Measurements from ENCODE around the gene ABRAXAS1.

The ABRAXAS1 gene

DNA sequence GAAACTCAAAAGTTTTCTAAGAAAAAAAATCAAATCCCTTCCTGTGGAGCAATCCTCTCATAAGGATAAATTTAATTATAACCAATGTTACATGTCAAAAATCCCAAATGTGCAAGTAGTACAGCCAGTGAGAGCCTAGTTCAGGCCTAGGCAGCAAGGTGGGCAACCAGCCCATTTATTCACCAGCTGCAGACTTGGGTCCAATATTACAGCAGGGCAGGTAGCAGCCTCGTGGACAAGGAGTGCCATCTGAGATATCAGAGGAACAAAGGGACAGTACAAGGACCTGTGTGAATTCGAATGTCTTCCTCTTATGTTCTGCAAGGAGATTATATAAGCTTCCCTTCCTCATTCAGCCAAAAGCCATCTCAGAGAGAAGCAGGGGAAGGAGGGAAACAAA is 35.9 kb downstream of the ABRAXAS1 start:
- H3K27me3 ChIP-seq (ENCODE audit: control insufficient read depth in 1 of 2, insufficient read depth in 1 of 2, low read length in 2 of 2) = no peaks in the 10 kb centered on the region
- no peak overlapping the region for H3K14ac ChIP-seq (ENCODE audit: low read length in 2 of 2)
- H3K27ac ChIP-seq (ENCODE audit: low read length, poor library complexity, severe bottlenecking) = no peak overlapping the region
- 70% methylated on average over 2 of the region's 2 CpGs for WGBS
- H3K23ac ChIP-seq (ENCODE audit: low read length in 2 of 2) = no peak overlapping the region
- H2BK5ac ChIP-seq (ENCODE audit: low read depth, low read length, poor library complexity, severe bottlenecking) = no peak overlapping the region
- no peak overlapping the region for H4K8ac ChIP-seq (ENCODE audit: low read length)
- no peak overlapping the region for H3K4me2 ChIP-seq (ENCODE audit: low read length, poor library complexity, severe bottlenecking)
- H2AFZ ChIP-seq (ENCODE audit: low read depth, low read length) = no peak overlapping the region
- no peak overlapping the region for H3K4ac ChIP-seq (ENCODE audit: low read depth in 1 of 2, low read length in 2 of 2)
- H3K4me1 ChIP-seq (ENCODE audit: control insufficient read depth, insufficient read depth, low read depth, low read length) = peaks cover 1% of the 10 kb centered on the region
- no peaks in the 10 kb centered on the region for H3K9me3 ChIP-seq (ENCODE audit: control insufficient read depth, low read length)
- no peak overlapping the region for H2BK12ac ChIP-seq (ENCODE audit: low read length in 2 of 2)
- no peak overlapping the region for H2BK15ac ChIP-seq (ENCODE audit: low read depth, poor library complexity, severe bottlenecking)
- peaks cover 13% of the 10 kb centered on the region for H3K79me1 ChIP-seq (replicated peaks; ENCODE audit: low read length, poor library complexity, severe bottlenecking)
- no peak overlapping the region for H2AK5ac ChIP-seq (ENCODE audit: low read length, severe bottlenecking)
- no peak overlapping the region for H3K9ac ChIP-seq (ENCODE audit: low read length)
- DNase-seq = no peak
- H3K18ac ChIP-seq (ENCODE audit: low read depth in 1 of 2, low read length in 2 of 2) = no peak overlapping the region
- H2BK120ac ChIP-seq (ENCODE audit: low read depth, low read length) = no peak overlapping the region
- peaks cover 7 to 53% of the 10 kb centered on the region in 2 experiments for H3K36me3 ChIP-seq (ENCODE audit: control insufficient read depth in 1 of 2, insufficient read depth in 2 of 2, low read depth in 1 of 2, low read length in 2 of 2)
- no peak overlapping the region for H4K91ac ChIP-seq (ENCODE audit: low read length)
- no peak overlapping the region for H3K4me3 ChIP-seq (ENCODE audit: insufficient read depth in 1 of 2, low read depth in 1 of 2, low read length in 2 of 2)

- Histone ChIP-seq H3K9ac (ENCODE audit: low read length) (no peak overlapping the region), H4K8ac (ENCODE audit: low read length) (no peak overlapping the region), H3K14ac (ENCODE audit: low read length in 2 of 2) (no peak overlapping the region), H3K9me3 (ENCODE audit: control insufficient read depth, low read length) (no peaks in the 10 kb centered on the region), H2BK5ac (ENCODE audit: low read depth, low read length, poor library complexity, severe bottlenecking) (no peak overlapping the region), H2AFZ (ENCODE audit: low read depth, low read length) (no peak overlapping the region), H2BK15ac (ENCODE audit: low read depth, poor library complexity, severe bottlenecking) (no peak overlapping the region), H3K4ac (ENCODE audit: low read depth in 1 of 2, low read length in 2 of 2) (no peak overlapping the region), H3K4me1 (ENCODE audit: control insufficient read depth, insufficient read depth, low read depth, low read length) (peaks cover 3% of the 10 kb centered on the region), H3K23ac (ENCODE audit: low read length in 2 of 2) (no peak overlapping the region), H3K4me2 (ENCODE audit: low read length, poor library complexity, severe bottlenecking) (no peak overlapping the region), H3K36me3 (ENCODE audit: control insufficient read depth in 1 of 2, insufficient read depth in 2 of 2, low read depth in 1 of 2, low read length in 2 of 2) (peaks cover 13 to 96% of the 10 kb centered on the region in 2 experiments), H3K18ac (ENCODE audit: low read depth in 1 of 2, low read length in 2 of 2) (no peak overlapping the region), H2AK5ac (ENCODE audit: low read length, severe bottlenecking) (no peak overlapping the region), H3K79me1 (replicated peaks; ENCODE audit: low read length, poor library complexity, severe bottlenecking) (peaks cover 2% of the 10 kb centered on the region), H3K4me3 (ENCODE audit: insufficient read depth in 1 of 2, low read depth in 1 of 2, low read length in 2 of 2) (no peak overlapping the region), H2BK120ac (ENCODE audit: low read depth, low read length) (no peak overlapping the region), H2BK12ac (ENCODE audit: low read length in 2 of 2) (no peak overlapping the region), H3K27ac (ENCODE audit: low read length, poor library complexity, severe bottlenecking) (no peak overlapping the region), H3K27me3 (ENCODE audit: control insufficient read depth in 1 of 2, insufficient read depth in 1 of 2, low read length in 2 of 2) (no peaks in the 10 kb centered on the region), H4K91ac (ENCODE audit: low read length) (no peak overlapping the region)
- DNase-seq = no peak
- 86% methylated on average over 1 of the region's 3 CpGs for WGBS
Observed at GRCh38 chr4:83440899-83441298, 44.0 kb downstream of the ABRAXAS1 start.

DNA sequence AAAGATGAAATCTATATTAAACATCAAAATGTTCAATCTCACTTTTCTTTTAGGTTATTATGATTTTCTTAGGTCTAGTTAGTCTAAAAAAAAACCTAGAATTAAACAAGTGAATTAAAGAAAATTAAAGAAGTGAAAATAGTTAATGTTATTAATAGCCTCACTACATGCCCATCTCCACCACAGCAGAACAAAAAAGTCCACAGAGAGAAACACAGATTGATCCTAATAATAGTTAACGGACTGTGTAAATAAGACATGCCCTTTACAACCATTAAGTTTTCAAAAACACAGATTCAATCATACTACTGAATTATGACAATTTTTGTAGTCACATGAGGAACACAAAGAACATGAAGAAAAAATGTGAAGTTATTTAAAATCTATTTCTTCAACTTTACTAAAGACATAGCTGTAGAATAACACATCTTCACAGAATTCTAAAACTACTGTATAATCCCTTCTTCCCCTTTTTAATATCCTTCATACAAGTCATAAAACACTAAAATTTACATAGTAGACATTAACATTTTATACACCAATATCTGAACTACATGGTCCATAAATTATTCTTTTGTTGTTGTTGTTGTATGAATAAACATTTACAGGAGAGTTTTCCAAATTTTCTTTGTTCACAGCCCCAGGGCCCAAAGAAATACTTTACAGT is 44.6 kb downstream of the ABRAXAS1 start:
- Histone ChIP-seq H3K14ac (ENCODE audit: low read length in 2 of 2) (no peak overlapping the region), H4K91ac (ENCODE audit: low read length) (no peak overlapping the region), H3K9me3 (ENCODE audit: control insufficient read depth, low read length) (no peaks in the 10 kb centered on the region), H3K18ac (ENCODE audit: low read depth in 1 of 2, low read length in 2 of 2) (no peak overlapping the region), H2BK5ac (ENCODE audit: low read depth, low read length, poor library complexity, severe bottlenecking) (no peak overlapping the region), H2BK120ac (ENCODE audit: low read depth, low read length) (no peak overlapping the region), H2BK15ac (ENCODE audit: low read depth, poor library complexity, severe bottlenecking) (no peak overlapping the region), H3K23ac (ENCODE audit: low read length in 2 of 2) (no peak overlapping the region), H3K4ac (ENCODE audit: low read depth in 1 of 2, low read length in 2 of 2) (no peak overlapping the region), H3K4me2 (ENCODE audit: low read length, poor library complexity, severe bottlenecking) (no peak overlapping the region), H3K4me3 (ENCODE audit: insufficient read depth in 1 of 2, low read depth in 1 of 2, low read length in 2 of 2) (no peak overlapping the region), H3K27ac (ENCODE audit: low read length, poor library complexity, severe bottlenecking) (no peak overlapping the region), H3K9ac (ENCODE audit: low read length) (no peak overlapping the region), H3K36me3 (ENCODE audit: control insufficient read depth in 1 of 2, insufficient read depth in 2 of 2, low read depth in 1 of 2, low read length in 2 of 2) (peaks cover 13 to 90% of the 10 kb centered on the region in 2 experiments), H2AK5ac (ENCODE audit: low read length, severe bottlenecking) (no peak overlapping the region), H3K4me1 (ENCODE audit: control insufficient read depth, insufficient read depth, low read depth, low read length) (peaks cover 3% of the 10 kb centered on the region), H3K79me1 (replicated peaks; ENCODE audit: low read length, poor library complexity, severe bottlenecking) (peaks cover 2% of the 10 kb centered on the region), H2AFZ (ENCODE audit: low read depth, low read length) (no peak overlapping the region), H2BK12ac (ENCODE audit: low read length in 2 of 2) (no peak overlapping the region), H4K8ac (ENCODE audit: low read length) (no peak overlapping the region), H3K27me3 (ENCODE audit: control insufficient read depth in 1 of 2, insufficient read depth in 1 of 2, low read length in 2 of 2) (no peaks in the 10 kb centered on the region)
- no peak for DNase-seq
- 100% methylated on average over 1 of the region's 1 CpG for WGBS

DNA sequence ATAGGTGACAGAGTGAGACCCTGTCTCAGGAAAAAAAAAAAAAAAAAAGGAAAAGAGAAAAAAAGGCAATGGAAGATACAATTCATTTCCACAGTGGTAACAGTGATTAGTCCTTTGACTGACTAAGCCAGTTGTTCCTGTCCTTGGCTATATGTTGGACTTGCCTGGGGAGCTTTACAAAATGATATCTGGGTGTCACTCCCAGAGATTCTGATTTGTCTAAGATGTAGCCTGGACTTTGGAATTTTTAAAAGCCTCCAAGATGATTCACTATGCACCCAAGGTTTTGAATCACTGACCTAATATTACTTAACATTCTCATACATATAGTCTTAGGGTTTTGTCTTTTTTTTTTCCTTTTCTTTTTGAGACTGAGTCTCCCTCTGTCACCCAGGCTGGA is 46.2 kb downstream of the ABRAXAS1 start:
- no peak overlapping the region for H3K9ac ChIP-seq (ENCODE audit: low read length)
- no peak overlapping the region for H3K18ac ChIP-seq (ENCODE audit: low read depth in 1 of 2, low read length in 2 of 2)
- no peak overlapping the region for H3K4me2 ChIP-seq (ENCODE audit: low read length, poor library complexity, severe bottlenecking)
- H2BK15ac ChIP-seq (ENCODE audit: low read depth, poor library complexity, severe bottlenecking) = no peak overlapping the region
- H3K23ac ChIP-seq (ENCODE audit: low read length in 2 of 2) = no peak overlapping the region
- no peak for DNase-seq
- no peak overlapping the region for H2BK120ac ChIP-seq (ENCODE audit: low read depth, low read length)
- H3K27me3 ChIP-seq (ENCODE audit: control insufficient read depth in 1 of 2, insufficient read depth in 1 of 2, low read length in 2 of 2) = no peaks in the 10 kb centered on the region
- no peak overlapping the region for H3K4me3 ChIP-seq (ENCODE audit: insufficient read depth in 1 of 2, low read depth in 1 of 2, low read length in 2 of 2)
- no peak overlapping the region for H3K14ac ChIP-seq (ENCODE audit: low read length in 2 of 2)
- H3K9me3 ChIP-seq (ENCODE audit: control insufficient read depth, low read length) = no peaks in the 10 kb centered on the region
- H4K91ac ChIP-seq (ENCODE audit: low read length) = no peak overlapping the region
- no peak overlapping the region for H2BK12ac ChIP-seq (ENCODE audit: low read length in 2 of 2)
- H3K4ac ChIP-seq (ENCODE audit: low read depth in 1 of 2, low read length in 2 of 2) = no peak overlapping the region
- no peak overlapping the region for H3K27ac ChIP-seq (ENCODE audit: low read length, poor library complexity, severe bottlenecking)
- H3K4me1 ChIP-seq (ENCODE audit: control insufficient read depth, insufficient read depth, low read depth, low read length) = peaks cover 3% of the 10 kb centered on the region
- no peak overlapping the region for H2AFZ ChIP-seq (ENCODE audit: low read depth, low read length)
- H4K8ac ChIP-seq (ENCODE audit: low read length) = no peak overlapping the region
- H3K36me3 ChIP-seq (ENCODE audit: control insufficient read depth in 1 of 2, insufficient read depth in 2 of 2, low read depth in 1 of 2, low read length in 2 of 2) = peaks cover 12 to 80% of the 10 kb centered on the region in 2 experiments
- no peak overlapping the region for H2AK5ac ChIP-seq (ENCODE audit: low read length, severe bottlenecking)
- no peak overlapping the region for H2BK5ac ChIP-seq (ENCODE audit: low read depth, low read length, poor library complexity, severe bottlenecking)
- peaks cover 2% of the 10 kb centered on the region for H3K79me1 ChIP-seq (replicated peaks; ENCODE audit: low read length, poor library complexity, severe bottlenecking)

All from mesenchymal stem cell (in vitro differentiated cells and primary cell).